Nephron (organoid): ENCODE results near the gene ABTB2.
"Not testable (repeated sequence)": the region's sequence is repeated elsewhere in the genome, so short reads cannot be mapped to it uniquely, and the experiment has no call there.

Experiments used
- H3K27ac Mint-ChIP-seq, 3 experiments: 2 replicates each; pipeline ENCODE4 v1.8.0; 2020; ENCODE audit warnings: mixed read lengths in 3 of 3, mild to moderate bottlenecking in 2 of 3, moderate library complexity in 1 of 3
- H3K27me3 Mint-ChIP-seq: 2 replicates; pipeline ENCODE4 v1.8.0; 2021; ENCODE audit warnings: low read depth, mild to moderate bottlenecking, moderate library complexity, mixed read lengths
- H3K36me3 Mint-ChIP-seq: 2 replicates; pipeline ENCODE4 v1.8.0; 2020; ENCODE audit warnings: low read depth, mixed read lengths
- H3K4me1 Mint-ChIP-seq: 2 replicates; pipeline ENCODE4 v1.8.0; 2020; ENCODE audit warnings: mixed read lengths
- H3K4me3 Mint-ChIP-seq, 3 experiments: 2 replicates each; pipeline ENCODE4 v1.8.0; 2020; ENCODE audit warnings: mild to moderate bottlenecking in 3 of 3, mixed read lengths in 3 of 3, moderate library complexity in 2 of 3
- H3K9me3 Mint-ChIP-seq: 2 replicates; pipeline ENCODE4 v1.8.0; 2020; ENCODE audit warnings: mixed read lengths
- CTCF ChIP-seq, 3 experiments: fragments of 200-600 bp; sonication (generic); IDR thresholded peaks; one replicate each; pipeline ENCODE4 v1.5.0; 2021; ENCODE audit warnings: antibody characterized with exemption in 3 of 3; ENCODE audit not compliant: unreplicated experiment in 3 of 3

The ABTB2 gene

GRCh38 chr11:34403431-34403830 lies 45.6 kb upstream of the ABTB2 start:
- no peaks in the 10 kb centered on the region for H3K36me3 Mint-ChIP-seq
- H3K4me3 Mint-ChIP-seq: no peak overlapping the region
- H3K9me3 Mint-ChIP-seq: peaks cover 5% of the 10 kb centered on the region
- no peak for TF ChIP-seq CTCF (IDR thresholded peaks at IDR 0.05; ENCODE audit: unreplicated experiment in 3 of 3)
- peaks cover 13% of the 10 kb centered on the region for H3K27me3 Mint-ChIP-seq
- H3K27ac Mint-ChIP-seq: no peak overlapping the region
- no peaks in the 10 kb centered on the region for H3K4me1 Mint-ChIP-seq

GRCh38 chr11:34397811-34398210 lies 40.0 kb upstream of the ABTB2 start:
- Mint-ChIP-seq H3K27me3 (peaks cover 7% of the 10 kb centered on the region), H3K9me3 (peaks cover 17% of the 10 kb centered on the region), H3K4me1 (peaks cover 9% of the 10 kb centered on the region), H3K27ac (no peak overlapping the region), H3K36me3 (no peaks in the 10 kb centered on the region), H3K4me3 (no peak overlapping the region)
- TF ChIP-seq CTCF (IDR thresholded peaks at IDR 0.05; ENCODE audit: unreplicated experiment in 3 of 3): no peak

GRCh38 chr11:34397120-34397519 lies 39.3 kb upstream of the ABTB2 start:
- H3K27me3 Mint-ChIP-seq: peaks cover 8% of the 10 kb centered on the region
- H3K27ac Mint-ChIP-seq: no peak overlapping the region
- H3K4me3 Mint-ChIP-seq: no peak overlapping the region
- peaks cover 22% of the 10 kb centered on the region for H3K9me3 Mint-ChIP-seq
- no peaks in the 10 kb centered on the region for H3K36me3 Mint-ChIP-seq
- peaks cover 9% of the 10 kb centered on the region for H3K4me1 Mint-ChIP-seq
- TF ChIP-seq CTCF (IDR thresholded peaks at IDR 0.05; ENCODE audit: unreplicated experiment in 3 of 3): no peak

- Mint-ChIP-seq H3K27ac (no peak overlapping the region), H3K27me3 (peaks cover 8% of the 10 kb centered on the region), H3K4me1 (peaks cover 9% of the 10 kb centered on the region), H3K9me3 (peaks cover 28% of the 10 kb centered on the region), H3K4me3 (no peak overlapping the region), H3K36me3 (no peaks in the 10 kb centered on the region)
- TF ChIP-seq CTCF (IDR thresholded peaks at IDR 0.05; ENCODE audit: unreplicated experiment in 3 of 3): no peak
These were observed 38.2 kb upstream of the ABTB2 start for GRCh38 chr11:34395916-34396550.

- H3K4me3 Mint-ChIP-seq: no peak overlapping the region
- H3K9me3 Mint-ChIP-seq: peaks cover 30% of the 10 kb centered on the region
- TF ChIP-seq CTCF (IDR thresholded peaks at IDR 0.05; ENCODE audit: unreplicated experiment in 3 of 3): no peak
- peaks cover 8% of the 10 kb centered on the region for H3K27me3 Mint-ChIP-seq
- H3K36me3 Mint-ChIP-seq: no peaks in the 10 kb centered on the region
- H3K27ac Mint-ChIP-seq: no peak overlapping the region
- H3K4me1 Mint-ChIP-seq: peaks cover 9% of the 10 kb centered on the region
These were observed 37.0 kb upstream of the ABTB2 start for GRCh38 chr11:34394771-34395300.

GRCh38 chr11:34387653-34388052 lies 29.8 kb upstream of the ABTB2 start:
- H3K27ac Mint-ChIP-seq: no peak overlapping the region
- no peak overlapping the region for H3K4me3 Mint-ChIP-seq
- no peaks in the 10 kb centered on the region for H3K4me1 Mint-ChIP-seq
- peaks cover 4% of the 10 kb centered on the region for H3K27me3 Mint-ChIP-seq
- no peaks in the 10 kb centered on the region for H3K36me3 Mint-ChIP-seq
- no peak for TF ChIP-seq CTCF (IDR thresholded peaks at IDR 0.05; ENCODE audit: unreplicated experiment in 3 of 3)
- peaks cover 16% of the 10 kb centered on the region for H3K9me3 Mint-ChIP-seq

- H3K36me3 Mint-ChIP-seq, H3K4me1 Mint-ChIP-seq, H3K4me3 Mint-ChIP-seq, H3K27ac Mint-ChIP-seq, H3K9me3 Mint-ChIP-seq, H3K27me3 Mint-ChIP-seq: not testable (repeated sequence)
These were observed 28.5 kb upstream of the ABTB2 start for GRCh38 chr11:34386356-34386755.
